NB4 (cell line): Measurements from ENCODE around the gene PLD2.

Source experiments
- CTCF ChIP-seq: IDR thresholded peaks from one replicate; pipeline ENCODE4 v1.5.1; 2012; ENCODE audit warnings: low read depth, low read length
- MAX ChIP-seq: IDR thresholded peaks from 2 replicates; pipeline ENCODE4 v1.6.1; 2011; ENCODE audit warnings: low read depth, low read length
- MYC ChIP-seq: IDR thresholded peaks from 2 replicates; pipeline ENCODE4 v1.6.1; 2011; ENCODE audit warnings: low read depth, low read length
- POLR2A ChIP-seq: IDR thresholded peaks from 2 replicates; pipeline ENCODE4 v1.6.1; 2011; ENCODE audit warnings: mild to moderate bottlenecking; ENCODE audit not compliant: insufficient read length; ENCODE audit errors: extremely low read depth

- no peak for TF ChIP-seq CTCF
- no peak for TF ChIP-seq MAX
- TF ChIP-seq POLR2A = no peak
- no peak for TF ChIP-seq MYC
Measured at GRCh38 chr17:4806456-4806776, 536 bp upstream of the PLD2 start.
